ENCODE results near the gene SAMD14. TPM values are rescaled to one million over a fixed set of nuclear protein-coding genes. Genes with fewer than 3 reads are reported as not detected.
A peak's percentile ranks its signal among the peaks of the same experiment; 100 is the strongest.

Gene SAMD14
- total and polyA plus RNA-seq, 2 of the 4 experiments (the other 2 are of a cell fraction): 1.4 to 6.2 TPM

- Histone ChIP-seq H3K56ac (ENCODE audit: extremely low read depth, insufficient read depth, low read length) (no peak overlapping the region), H3K27me3 (ENCODE audit: control insufficient read depth, insufficient read depth, low read length) (no peaks in the 10 kb centered on the region), H3K4ac (ENCODE audit: low read depth, low read length) (no peak overlapping the region), H2BK5ac (ENCODE audit: low read depth, low read length, poor library complexity, severe bottlenecking) (no peak overlapping the region), H4K8ac (ENCODE audit: low read depth in 2 of 2, low read length in 2 of 2) (no peak overlapping the region), H3K18ac (ENCODE audit: low read depth, low read length) (no peak overlapping the region), H3K14ac (replicated peaks; ENCODE audit: low read depth, low read length) (no peak overlapping the region; the same call in 1 of the 2 replicates), H3K27ac (ENCODE audit: insufficient read depth, low read length) (no peak overlapping the region), H4K5ac (ENCODE audit: low read depth, low read length) (no peak overlapping the region), H3K9me3 (ENCODE audit: control insufficient read depth, insufficient read depth, low read length) (no peaks in the 10 kb centered on the region), H3K79me1 (ENCODE audit: low read depth in 1 of 2, low read length in 2 of 2) (peaks cover 6 to 15% of the 10 kb centered on the region in 2 experiments; a peak in 3 of 4 replicates), H2BK120ac (ENCODE audit: low read depth, low read length) (no peak overlapping the region), H2BK20ac (ENCODE audit: low read depth, low read length) (no peak overlapping the region), H3K9ac (ENCODE audit: low read depth, low read length) (no peak overlapping the region), H3K23ac (ENCODE audit: low read depth, low read length) (0 out of 2 replicates have a peak overlapping the region, but pooled peaks have one; percentile 4), H2AK5ac (ENCODE audit: low read depth, low read length) (peak overlapping the region; percentile 1; the same call in 1 of the 2 replicates), H3K4me3 (ENCODE audit: insufficient read depth, low read depth, low read length) (no peak overlapping the region), H2AK9ac (replicated peaks; ENCODE audit: low read depth, low read length, poor library complexity) (no peak overlapping the region), H4K20me1 (ENCODE audit: insufficient read depth, low read length) (peaks cover 7% of the 10 kb centered on the region), H3K4me2 (ENCODE audit: low read depth, low read length) (no peak overlapping the region), H3K9me1 (ENCODE audit: insufficient read depth, low read length) (0 out of 2 replicates have a peak, but pooled peaks cover 6% of the 10 kb centered on the region), H3K36me3 (ENCODE audit: control insufficient read depth, insufficient read depth, low read length) (peaks cover 16% of the 10 kb centered on the region), H2BK15ac (ENCODE audit: low read depth, low read length) (no peak overlapping the region), H4K91ac (ENCODE audit: insufficient read depth, low read depth, low read length) (no peak overlapping the region), H2AFZ (replicated peaks; ENCODE audit: low read length, poor library complexity) (no peak overlapping the region), H3K4me1 (ENCODE audit: control insufficient read depth, insufficient read depth, low read length) (peaks cover 18% of the 10 kb centered on the region)
- ChIA-PET CTCF (interaction anchor here (0.5 to 1.0 kb wide), 2 partner anchors 13 to 546 kb away, joined by 3 to 6 read pairs; no protein-coding TSS in a partner anchor), POLR2A (ENCODE audit: unreplicated experiment) (interaction anchor here (0.6 kb wide), 1 partner anchor 100 kb away, joined by 7 read pairs; no protein-coding TSS in a partner anchor)
- BruUV-seq (replicated peaks): no TSS peak
- TF ChIP-seq CEBPB (IDR thresholded peaks at IDR 0.05; ENCODE audit: low read depth, low read length): no peak
- no peak for TF ChIP-seq MXI1 (IDR thresholded peaks at IDR 0.05; ENCODE audit: borderline replicate concordance, low read depth, low read length)
- no peak for TF ChIP-seq MAZ (IDR thresholded peaks at IDR 0.05; ENCODE audit: borderline replicate concordance, low read depth, low read length)
- no peak for TF ChIP-seq ELK1 (IDR thresholded peaks at IDR 0.05; ENCODE audit: borderline replicate concordance, low read depth, low read length)
- TF ChIP-seq RFX5 (IDR thresholded peaks at IDR 0.05; ENCODE audit: low read depth, low read length): no peak
- no peak for TF ChIP-seq USF2 (IDR thresholded peaks at IDR 0.05; ENCODE audit: low read depth, low read length)
- TF ChIP-seq RCOR1 (IDR thresholded peaks at IDR 0.05; ENCODE audit: insufficient replicate concordance, low read length): no peak
- no peak for TF ChIP-seq CHD1 (IDR thresholded peaks at IDR 0.05; ENCODE audit: low read depth, low read length)
- TF ChIP-seq SMC3 (IDR thresholded peaks at IDR 0.05; ENCODE audit: low read depth, low read length): no peak
- no peak for TF ChIP-seq NFE2L2 (IDR thresholded peaks at IDR 0.05; ENCODE audit: low read depth, low read length)
- no peak for TF ChIP-seq RAD21 (IDR thresholded peaks at IDR 0.05; ENCODE audit: low read length)
- no peak for TF ChIP-seq BHLHE40 (IDR thresholded peaks at IDR 0.05; ENCODE audit: low read depth, low read length)
- no peak for TF ChIP-seq MAFK (IDR thresholded peaks at IDR 0.05; ENCODE audit: low read depth, low read length)
- no peak for TF ChIP-seq FOS (IDR thresholded peaks at IDR 0.05; ENCODE audit: low read depth, low read length)
- TF ChIP-seq POLR2A (IDR thresholded peaks at IDR 0.05; ENCODE audit: low read depth, low read length): no peak
- DNase-seq: no peak
- WGBS, 2 experiments (ENCODE audit: extremely low coverage in 2 of 2, insufficient read length in 1 of 2): 60% methylated on average over 1 of the region's 5 CpGs; no CpG with 5 or more reads in 1 of the 2 experiments
- no peak for ATAC-seq (ENCODE audit: low read depth)
- intact Hi-C loops (cut with micrococcal nuclease) (no loop called here), in situ Hi-C loops (cut with MboI; ENCODE audit: low sequenced_read_pairs) (no loop called here), dilution Hi-C loops (cut with HindIII; ENCODE audit: low sequenced_read_pairs, unreplicated experiment) (no loop called here)
Observed at GRCh38 chr17:50100480-50100883, 29.5 kb downstream of the SAMD14 start.
